Activated naive CD4-positive, alpha-beta T cell treated with anti-CD3 and anti-CD28 coated beads, Interleukin-2, amount 50 U/mL, for 16 hours (primary cell): ENCODE results near the gene GRM4.

Experiments
- DNase-seq: peaks from one replicate; pipeline ENCODE4 v3.0.0-alpha.2; 2020

GRM4 gene

GRCh38 chr6:34106421-34106820 lies 39.5 kb downstream of the GRM4 start:
- DNase-seq = no peak

DNA sequence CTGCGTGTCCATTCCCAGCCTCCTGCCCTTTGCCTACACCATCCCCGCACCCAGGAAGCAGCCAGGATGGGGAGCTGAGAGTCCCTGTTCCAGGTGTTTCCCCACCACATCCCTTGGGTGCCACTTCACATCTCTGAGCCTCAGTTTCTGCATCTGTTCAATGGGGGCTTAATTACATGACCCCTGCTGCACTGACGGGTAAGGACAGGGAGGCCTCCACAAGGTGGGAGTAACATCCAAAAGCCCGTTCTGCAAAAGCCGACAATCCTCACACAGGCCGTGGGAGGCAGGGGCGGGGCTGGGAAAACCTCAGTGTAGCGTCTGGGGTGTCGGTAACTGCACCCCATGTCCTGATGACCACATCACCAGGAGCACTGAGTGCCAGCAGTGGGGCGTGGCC lies 41.3 kb downstream of the GRM4 start:
- no peak for DNase-seq

DNA sequence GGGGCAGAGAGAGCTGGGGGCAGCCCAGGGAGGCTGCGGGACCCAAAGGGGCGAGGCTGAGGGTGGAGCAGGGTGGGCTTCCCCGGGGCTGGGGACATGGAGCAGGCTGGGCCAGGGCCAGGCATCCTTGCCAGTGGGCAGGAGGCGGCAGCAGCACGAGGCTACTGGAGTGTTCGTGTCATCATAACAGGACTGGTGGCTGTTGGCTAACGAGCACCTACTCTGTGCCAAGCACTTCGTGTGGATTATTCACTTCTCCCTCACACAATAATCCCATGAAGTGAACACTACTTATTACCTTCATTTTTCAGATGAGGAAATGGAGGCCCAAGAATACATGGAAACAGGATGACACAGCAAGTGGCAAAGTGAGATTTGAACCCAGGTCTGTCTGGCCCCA lies 41.7 kb downstream of the GRM4 start:
- DNase-seq = no peak

GRCh38 chr6:34103321-34103720 lies 42.6 kb downstream of the GRM4 start:
- DNase-seq = no peak

GRCh38 chr6:34102696-34103095 lies 43.2 kb downstream of the GRM4 start:
- DNase-seq = no peak

- no peak for DNase-seq
Observed at GRCh38 chr6:34102099-34102656, 43.7 kb downstream of the GRM4 start.

- no peak for DNase-seq
Observed at GRCh38 chr6:34100788-34101187, 45.1 kb downstream of the GRM4 start.

DNA sequence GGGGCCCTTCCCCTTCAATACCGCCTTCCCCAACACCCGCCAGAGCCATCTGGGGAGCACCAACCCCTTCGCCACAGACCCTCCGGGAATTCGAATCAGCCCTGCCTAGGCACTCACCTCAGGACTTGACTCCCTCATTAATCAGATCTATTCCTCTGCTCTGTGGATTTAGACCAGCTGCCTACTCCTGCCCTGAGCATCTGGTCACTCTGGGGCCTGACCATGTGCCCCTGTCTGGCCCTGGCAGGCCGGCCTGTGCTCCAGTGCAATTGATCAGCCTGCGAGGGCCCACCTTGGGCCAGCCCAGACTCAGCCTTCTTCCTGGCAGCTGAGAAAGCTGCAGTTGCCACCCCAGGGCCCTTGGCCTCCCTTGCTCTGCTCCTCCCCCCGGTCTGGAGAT lies 46.0 kb downstream of the GRM4 start:
- DNase-seq = no peak

GRCh38 chr6:34098045-34098936 lies 47.6 kb downstream of the GRM4 start:
- no peak for DNase-seq

- DNase-seq = no peak
Observed at GRCh38 chr6:34096814-34097213, 49.1 kb downstream of the GRM4 start.

GRCh38 chr6:34096193-34096592 lies 49.7 kb downstream of the GRM4 start:
- no peak for DNase-seq

GRCh38 chr6:34095741-34096140 lies 50.1 kb downstream of the GRM4 start:
- no peak for DNase-seq

DNA sequence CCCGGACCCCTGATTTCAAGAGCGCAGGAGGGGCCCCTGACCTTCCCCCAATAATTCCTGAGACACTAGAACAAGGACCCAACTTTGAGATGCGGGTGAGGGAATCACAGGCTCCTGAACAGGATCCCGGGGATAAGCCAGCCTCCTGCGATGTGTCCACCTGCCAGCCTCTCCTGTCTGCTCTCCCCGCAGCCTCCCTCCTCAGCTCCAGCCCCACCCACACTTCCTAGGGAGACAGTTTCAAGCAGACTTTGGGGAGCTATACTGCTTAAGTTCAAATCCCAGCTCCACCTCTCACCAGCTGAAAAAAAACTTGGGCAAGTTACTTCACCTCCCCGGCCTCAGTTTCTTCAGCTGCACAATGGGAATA lies 50.8 kb downstream of the GRM4 start:
- DNase-seq = no peak

DNA sequence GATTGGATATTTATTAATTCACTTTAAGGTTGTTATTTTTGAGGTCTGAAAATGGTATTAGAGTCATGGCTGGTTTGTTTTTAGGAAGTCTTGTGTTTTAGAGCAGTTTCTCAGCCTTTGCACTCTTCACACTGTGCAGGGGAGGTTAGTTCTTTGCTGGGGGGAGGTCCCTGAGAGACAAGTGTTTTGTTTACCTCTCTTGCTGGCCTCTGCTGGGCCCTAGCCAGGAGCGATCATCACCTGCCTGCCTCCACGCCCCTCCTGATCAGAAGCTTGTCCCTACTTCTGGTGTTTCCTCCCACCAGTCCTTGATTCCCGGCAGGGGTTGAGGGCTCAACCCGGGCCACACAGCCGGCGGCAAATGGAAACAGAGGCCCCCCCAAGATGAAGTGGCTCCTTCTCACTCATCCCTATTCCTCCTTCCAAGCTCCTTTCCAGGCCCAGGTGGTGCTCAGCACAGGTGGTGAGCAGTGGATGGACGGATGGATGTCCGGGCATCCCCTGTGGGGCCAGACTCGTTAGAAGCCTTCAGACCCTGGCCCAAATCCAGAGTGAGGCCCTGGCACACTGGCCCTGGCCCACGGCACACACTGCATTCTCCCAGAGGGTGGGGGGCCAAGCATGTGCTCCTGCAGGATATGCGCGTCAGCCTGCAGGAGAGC lies 51.3 kb downstream of the GRM4 start:
- no peak for DNase-seq

- DNase-seq = no peak
Observed at GRCh38 chr6:34093854-34094430, 51.9 kb downstream of the GRM4 start.

GRCh38 chr6:34093206-34093605 lies 52.7 kb downstream of the GRM4 start:
- DNase-seq = no peak

DNA sequence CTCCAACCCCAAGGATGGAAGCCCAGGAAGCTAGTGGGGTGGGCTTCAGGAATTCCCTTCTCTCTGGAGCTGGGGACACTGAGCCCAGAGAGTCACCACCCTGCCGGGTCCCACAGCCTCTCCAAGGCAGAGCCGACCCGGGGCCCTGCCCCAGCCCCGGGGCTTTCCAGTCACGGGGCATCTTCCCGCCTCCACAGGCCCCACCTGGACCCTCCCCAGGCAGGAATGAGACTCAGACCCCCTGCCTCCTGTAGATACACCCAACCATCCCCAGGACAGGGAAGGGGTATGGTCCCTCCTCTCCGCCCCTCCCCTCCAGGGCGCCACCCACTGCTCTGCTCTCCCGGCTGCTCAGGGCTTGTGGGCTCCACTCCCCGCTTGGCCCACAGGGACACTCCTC lies 53.3 kb downstream of the GRM4 start:
- DNase-seq = no peak

DNA sequence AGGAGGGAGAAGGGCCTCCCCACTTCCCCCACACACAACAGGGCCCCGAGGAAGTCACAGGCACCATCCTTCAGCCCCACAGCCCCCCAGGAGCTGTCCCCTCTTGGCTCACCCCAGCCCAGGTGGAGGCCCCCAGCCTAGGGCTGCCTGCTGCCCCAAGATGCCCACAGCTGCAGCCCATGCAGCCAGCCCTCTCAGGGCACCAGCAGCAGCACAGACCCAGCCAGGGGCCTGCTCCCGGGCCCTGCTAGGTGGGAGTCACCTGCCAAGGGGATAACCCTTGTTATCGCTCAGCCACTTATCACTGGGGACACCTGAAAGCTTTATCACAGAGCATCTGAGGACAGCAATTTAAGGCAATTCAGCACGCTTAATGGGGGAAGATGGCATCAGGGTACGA lies 55.0 kb downstream of the GRM4 start:
- no peak for DNase-seq

DNA sequence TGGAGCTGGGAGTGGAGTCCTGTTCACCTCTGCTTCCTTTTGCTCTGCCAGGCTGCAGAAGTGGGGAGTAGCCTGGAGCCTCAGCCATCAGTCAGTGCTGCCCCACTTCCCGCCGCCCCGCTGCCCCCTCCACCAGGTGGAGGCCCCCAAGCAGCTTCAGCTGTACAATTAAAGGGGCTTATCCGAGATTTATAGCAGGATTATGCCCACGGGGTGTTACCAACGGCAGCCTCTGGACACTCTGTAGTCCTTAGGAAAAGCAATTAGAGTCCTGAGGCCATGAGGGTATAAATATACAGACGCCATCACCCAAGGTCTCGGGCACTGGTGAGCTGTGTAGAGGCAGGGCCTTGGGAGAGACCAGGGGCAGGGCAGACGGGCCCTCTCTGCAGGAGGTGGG lies 55.4 kb downstream of the GRM4 start:
- DNase-seq = no peak

DNA sequence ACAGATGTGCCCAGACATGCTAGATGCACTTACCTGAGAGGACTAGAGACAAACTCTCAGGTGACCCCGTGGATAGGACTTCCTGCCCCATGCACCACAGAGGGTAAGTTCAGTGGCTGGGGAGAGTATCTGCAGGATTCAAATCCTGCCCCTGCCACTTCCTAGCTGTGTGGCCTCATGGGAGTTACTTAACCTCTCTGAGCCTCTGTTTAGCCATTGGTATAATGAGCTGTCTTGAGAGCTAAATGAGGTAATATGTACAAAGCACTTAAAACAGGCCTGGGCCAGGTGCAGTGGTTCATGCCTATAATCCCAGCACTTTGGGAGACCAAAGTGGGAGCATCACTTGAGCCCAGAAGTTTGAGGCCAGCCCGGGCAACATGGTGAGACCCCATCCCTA lies 59.3 kb downstream of the GRM4 start:
- DNase-seq = no peak

DNA sequence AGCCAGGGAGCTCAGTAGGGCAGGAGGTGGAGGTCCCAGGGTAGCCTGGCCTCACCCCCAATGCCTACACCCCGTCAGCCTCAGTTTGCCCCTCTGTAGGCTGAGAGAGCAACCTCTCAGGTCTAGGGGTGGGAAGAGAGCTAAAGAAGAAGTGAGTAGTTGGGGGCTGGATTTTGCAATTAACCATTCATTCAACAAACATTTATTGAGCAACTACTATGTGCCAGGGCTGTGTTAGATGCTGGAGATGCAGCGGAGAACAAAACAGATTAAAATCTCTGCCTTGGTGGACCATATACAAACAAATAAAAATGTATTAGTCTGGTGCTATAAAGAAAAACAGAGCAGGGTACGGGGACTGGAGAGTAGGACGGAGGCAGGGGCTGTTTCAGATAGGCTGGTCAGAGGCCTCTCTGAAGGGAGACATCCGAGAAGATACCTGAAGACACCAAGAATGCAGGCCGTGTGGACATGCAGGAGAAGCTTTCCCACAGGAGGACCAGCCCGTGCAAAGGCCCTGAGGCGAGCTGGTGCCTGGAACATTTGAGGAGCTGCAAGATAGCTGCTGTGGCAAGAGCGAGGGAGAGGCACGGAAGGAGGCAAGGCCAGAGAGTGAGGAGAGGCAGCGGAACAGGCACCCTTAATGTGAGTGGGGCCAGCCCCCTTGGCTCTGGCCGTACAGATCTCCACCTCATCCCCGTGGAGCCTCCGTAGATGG lies 60.3 kb downstream of the GRM4 start:
- DNase-seq = no peak

DNA sequence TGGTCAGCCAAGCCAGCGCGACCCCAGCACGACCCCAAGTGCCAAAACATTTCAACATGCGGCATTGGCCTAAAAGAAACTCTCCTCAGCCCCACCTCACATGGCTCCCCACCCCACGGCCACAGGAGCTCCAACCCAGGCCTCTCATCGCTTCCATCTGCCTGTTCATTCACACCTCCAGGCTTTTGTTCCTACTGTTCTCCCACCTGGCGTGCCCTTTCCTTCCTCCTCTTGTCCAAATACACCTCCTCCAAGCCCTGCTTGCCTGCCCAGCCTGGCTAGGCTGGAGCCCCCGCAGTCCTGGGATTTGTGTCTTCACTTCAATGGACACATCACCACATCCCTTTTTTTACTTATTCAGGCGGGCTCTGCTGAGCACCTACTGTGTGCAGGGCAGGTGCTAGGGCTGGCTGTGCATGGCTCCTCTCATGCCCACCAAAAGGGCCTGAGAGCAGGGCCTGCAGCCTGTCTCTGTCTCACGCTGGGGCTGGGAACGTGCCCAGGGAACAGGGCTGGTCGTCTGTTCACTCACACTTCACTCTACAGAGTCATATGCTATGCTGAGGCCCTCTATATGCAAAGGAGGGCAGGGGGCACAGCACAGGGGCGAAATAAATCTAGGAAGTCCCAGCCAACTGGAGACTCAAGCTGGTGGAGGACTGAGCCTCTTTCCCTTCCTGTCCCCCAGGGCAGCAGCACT lies 61.1 kb downstream of the GRM4 start:
- DNase-seq = no peak
